ENCODE measurements around the gene ACAN. TPM values are rescaled to one million over a fixed set of nuclear protein-coding genes. Genes with fewer than 3 reads are reported as not detected.

ACAN gene
- total RNA-seq, 1 donor from 2014 or later: 8.3 TPM

- peak; percentile 85 for DNase-seq
These were observed 75.5 kb downstream of the ACAN start for GRCh38 chr15:88878720-88879184.

- DNase-seq: no peak
These were observed 77.9 kb downstream of the ACAN start for GRCh38 chr15:88880944-88881740.

DNA sequence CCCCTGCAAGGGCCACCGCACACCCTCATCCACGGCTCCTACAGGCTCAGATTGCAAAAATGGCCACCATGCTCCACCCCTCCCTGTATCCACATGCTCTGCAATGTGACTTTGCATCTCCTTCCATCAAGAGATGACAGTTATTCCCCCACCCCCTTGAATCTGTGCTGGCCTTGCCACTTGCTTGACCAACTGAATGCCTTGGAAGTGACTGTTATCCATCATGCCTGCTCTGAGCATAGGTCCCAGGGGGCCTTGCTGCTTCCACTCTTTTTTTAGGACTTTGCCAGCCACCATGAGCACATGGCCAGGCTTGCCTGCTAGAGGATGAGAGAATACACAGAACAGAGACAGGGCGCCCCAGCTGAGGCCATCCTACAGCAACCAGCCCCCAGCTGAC lies 78.5 kb downstream of the ACAN start:
- DNase-seq: no peak

DNA sequence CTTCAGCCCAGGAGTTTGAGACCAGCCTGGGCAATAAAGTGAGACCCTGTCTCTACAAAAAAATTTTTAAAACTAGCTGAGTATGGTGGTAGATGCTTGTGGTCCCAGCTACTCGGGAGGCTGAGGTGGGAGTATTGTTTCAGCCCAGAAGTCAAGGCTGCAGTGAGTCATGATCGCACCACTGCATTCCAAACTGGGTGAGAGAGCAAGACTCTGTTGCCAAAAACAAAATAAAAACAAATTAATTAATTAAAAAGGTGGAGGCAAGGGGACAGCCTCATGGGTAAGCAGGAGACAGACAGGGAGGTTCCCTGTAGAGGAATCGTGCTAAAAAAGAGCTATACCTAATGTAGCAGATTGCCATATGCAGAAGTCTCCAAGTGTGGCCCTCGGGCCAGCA lies 79.5 kb downstream of the ACAN start:
- DNase-seq: no peak

GRCh38 chr15:88887068-88887580 lies 83.9 kb downstream of the ACAN start:
- no peak for DNase-seq

- DNase-seq: no peak
These were observed 85.5 kb downstream of the ACAN start for GRCh38 chr15:88888719-88889118.

DNA sequence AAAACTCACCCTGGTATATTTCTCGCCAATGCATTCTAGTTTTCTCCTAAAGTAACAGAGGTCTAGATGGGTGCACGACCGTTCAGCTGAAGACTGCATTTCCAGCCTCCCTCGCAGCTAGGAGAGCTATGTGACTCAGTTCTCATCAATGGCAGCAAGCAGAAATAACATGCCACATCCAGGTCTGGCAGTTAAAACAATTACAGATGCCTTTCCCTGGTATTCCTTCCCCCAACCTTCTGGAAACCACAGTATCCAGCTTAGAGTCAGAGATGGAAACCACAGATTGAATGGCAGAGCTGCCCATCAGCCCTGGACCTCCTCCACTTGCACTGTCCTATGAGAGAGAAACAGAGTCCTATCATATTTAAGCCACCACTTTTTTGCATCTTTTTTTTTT lies 87.3 kb downstream of the ACAN start:
- DNase-seq: no peak

DNA sequence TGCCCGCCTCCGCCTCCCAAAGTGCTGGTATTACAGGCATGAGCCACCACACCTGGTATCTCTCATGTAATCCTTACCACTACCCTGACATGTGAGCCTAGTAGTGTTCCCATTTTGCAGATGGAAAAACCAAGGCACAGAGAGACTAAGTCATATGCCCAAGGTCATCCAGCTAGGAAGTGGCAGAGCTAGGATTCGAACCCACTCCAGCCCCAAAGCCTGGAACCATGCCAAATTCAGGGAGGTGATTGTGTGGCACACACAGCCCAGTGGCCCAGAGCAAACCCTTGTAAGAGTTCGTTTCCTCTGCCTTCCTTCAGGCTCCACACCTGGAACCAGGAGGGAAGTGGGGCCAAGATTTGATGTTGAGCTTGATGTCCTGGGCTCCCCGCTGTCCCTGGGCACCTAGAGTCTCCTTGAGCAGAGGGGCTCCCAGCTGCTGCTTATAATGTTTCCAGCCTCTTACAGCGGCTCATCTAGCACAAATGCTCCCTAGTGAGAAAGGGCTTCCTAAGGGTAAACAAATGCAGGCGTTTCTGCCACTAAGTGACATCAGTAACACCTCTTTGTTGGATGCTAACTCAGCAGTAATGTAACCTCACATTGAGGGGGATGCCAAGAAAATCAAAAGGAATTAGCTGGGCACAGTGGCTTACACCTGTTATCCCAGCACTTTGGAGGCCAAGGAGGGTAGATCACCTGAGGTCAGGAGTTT lies 88.5 kb downstream of the ACAN start:
- DNase-seq: no peak

DNA sequence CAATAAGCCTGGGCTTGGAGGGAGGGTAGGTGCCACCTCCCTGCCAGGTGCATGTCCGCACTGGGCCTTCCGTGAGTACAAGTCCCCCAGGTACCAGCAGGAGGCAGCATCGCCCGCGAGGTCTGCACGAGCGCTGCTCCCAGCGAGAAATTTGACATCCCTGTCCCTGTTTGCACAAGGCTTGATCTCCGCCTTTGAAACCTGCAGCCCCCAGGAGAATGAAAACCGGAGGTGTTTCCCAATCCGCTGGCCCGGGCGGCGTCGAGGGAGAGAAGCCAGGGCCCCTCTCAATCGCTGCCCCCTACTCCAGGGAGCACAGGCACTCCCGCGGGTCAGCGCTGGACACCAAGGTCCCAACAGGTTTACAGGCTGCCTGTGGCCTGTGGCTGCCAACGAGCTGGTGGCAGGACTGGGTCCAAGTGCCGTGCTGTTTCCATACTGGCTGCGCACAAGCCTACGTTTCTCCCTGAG lies 91.1 kb downstream of the ACAN start:
- DNase-seq: no peak

DNA sequence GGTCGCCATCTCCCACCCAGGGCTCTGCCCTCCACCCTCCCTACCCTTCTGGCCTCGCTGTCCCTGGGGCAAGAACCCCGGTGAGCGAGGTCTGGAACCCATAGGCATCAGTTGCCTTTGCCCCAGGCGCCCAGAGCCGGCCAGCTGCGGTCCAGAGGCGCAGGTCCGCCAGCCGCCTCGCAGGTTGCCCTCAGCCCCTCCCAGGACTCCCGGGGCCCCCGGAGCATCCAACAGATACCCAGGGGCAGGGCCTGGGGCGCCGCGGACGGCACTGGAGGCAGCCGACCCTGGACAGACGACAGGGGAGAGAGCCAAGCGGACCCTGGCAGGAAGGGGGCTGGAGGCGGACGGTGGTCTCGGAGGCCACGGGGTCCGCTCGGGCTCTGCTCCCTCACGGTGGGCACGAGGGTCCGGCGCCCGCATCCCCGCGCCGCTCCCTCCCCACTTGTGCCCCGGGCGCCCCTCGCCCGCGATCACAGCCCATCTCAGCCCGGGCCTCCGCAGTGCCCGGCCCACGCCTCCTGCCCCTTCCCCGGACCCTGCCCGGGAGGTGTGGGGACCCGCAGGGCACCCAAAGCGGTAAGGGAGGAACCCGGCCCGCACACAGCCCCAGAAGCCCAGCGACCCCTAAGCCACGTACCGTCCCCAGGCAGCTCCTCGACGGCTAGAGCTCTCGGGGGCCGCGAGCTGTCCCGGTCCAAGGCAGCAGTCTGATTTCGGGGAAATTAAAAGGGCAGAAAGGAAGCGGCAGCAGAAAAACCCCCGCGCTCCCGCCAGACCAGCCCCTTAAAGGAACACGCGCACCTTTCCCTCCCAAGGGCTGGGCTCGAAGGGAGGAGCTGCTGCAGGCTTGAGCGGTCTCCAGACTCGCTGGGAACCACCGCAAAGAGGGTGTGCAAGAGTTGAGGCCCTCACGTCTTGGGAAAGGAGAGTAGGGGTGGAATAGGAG lies 91.9 kb downstream of the ACAN start, which contains the start of gene HAPLN3:
Gene HAPLN3 (minus strand): TSS at position 726 of the 949 bp plus-strand sequence. CDS start 8,246 bp downstream, outside the sequence.
- no peak for DNase-seq

- DNase-seq: no peak
These were observed 93.2 kb downstream of the ACAN start for GRCh38 chr15:88896333-88897033.

DNA sequence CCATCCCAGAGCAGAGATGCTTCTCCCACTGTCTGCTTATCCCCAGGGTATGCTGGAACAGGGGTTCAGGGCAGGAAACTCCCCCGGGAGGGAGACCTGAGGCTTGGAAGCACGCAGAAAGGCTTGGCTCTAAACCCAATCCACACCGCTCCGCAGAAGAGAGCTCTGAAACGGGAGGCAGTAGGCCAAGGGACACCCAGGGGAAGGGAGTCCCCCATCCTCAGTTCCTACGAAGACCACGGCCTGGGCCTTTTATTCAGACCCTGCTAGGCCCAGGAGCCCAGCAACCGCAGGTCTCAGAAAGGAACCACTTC lies 93.9 kb downstream of the ACAN start:
- no peak for DNase-seq

DNA sequence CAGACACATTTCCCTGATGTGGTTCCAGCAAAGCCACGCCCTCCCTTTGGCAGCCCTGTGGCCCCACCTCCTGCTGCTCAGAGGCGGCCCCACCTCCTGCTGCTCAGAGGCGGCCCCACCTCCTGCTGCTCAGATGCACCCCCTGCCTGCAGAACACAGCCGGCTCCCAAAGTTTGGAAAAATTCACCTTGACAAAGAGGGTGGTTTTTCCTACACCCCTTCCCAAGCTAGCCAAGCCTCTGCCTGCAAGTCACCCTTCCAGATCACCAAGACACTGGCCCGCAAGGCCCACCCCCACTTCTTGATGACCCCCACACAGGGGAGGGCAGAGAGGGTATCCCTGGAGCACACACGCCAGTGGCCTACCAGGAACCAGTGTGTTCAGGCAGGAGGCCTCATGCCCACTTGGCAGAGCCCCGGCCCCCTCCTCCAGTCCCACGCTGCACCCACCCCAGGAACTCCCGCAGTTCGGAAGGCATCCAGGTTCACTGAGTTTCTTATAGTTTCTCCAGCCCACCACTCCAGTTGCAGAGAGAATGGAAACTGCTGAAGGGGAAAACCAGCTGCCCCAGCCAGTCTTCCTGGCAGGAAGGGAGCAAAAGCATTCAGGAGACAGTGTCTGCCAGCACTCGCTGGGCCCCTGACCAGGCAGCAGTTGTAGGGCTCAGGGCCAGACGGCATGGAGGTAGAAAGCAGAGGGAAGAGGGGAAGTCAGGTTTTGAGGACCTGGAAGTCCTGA lies 94.4 kb downstream of the ACAN start:
- peak; percentile 75 for DNase-seq

- DNase-seq: no peak
These were observed 95.5 kb downstream of the ACAN start for GRCh38 chr15:88898736-88899135.

- no peak for DNase-seq
These were observed 96.0 kb downstream of the ACAN start for GRCh38 chr15:88899251-88899650.

DNA sequence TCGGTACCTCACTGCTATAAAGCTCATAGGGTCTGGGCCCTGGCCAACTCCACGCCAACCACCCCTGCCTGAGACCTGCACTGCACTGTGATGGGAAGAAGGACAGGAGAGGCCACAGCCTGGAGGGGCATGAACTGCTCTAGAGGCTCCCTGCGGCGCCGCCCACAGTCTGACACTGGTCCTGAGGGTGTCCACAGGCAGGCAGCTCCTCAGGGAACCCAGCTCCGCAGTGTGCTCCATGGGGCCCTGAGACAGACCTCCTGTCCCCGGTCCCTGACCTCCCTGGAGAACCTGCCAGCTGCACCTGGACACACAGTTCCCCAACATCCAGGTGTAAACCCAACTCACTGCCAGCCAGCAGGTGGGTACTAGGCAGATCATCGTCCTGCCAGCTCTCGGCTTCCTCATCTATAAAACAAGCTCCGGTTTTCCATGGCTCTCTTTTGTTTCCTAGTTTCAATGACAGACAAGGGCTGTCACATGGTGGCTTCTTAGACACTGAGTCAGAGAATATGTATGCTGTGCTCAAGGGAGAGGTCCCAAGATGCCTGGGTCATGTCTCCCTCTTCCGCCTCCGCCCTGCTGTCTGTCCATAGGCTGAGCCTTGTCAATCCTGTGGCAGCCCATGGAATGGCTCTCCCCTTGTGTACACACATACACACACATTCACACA lies 97.2 kb downstream of the ACAN start:
- no peak for DNase-seq

DNA sequence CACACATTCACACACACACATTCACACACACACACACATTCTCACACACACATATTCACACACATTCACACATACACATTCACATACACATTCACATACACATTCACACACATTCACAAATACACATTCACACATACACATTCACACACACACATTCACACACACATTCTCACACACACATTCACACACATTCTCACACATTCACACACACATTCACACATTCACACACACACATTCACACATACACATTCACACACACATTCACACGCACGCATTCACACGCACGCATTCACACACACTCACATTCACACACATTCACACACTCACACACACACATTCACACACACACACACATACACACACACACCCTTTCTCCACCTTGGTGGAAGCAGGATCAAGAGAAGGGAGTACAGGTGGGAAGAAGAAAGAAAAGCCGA lies 97.8 kb downstream of the ACAN start:
- no peak for DNase-seq

GRCh38 chr15:88901508-88902220 lies 98.4 kb downstream of the ACAN start:
- DNase-seq: no peak

- no peak for DNase-seq
These were observed 99.1 kb downstream of the ACAN start for GRCh38 chr15:88902221-88902835.

Measured in skin of body (tissue), 2 donors.